HG02642 (cell line): ENCODE measurements around the gene HSBP1L1.
"Not testable (repeated sequence)": the region's sequence is repeated elsewhere in the genome, so short reads cannot be mapped to it uniquely, and the experiment has no call there.

ENCODE experiments used
- ATAC-seq: cut with Tn5 transposase; IDR thresholded peaks from one replicate; pipeline ENCODE4 v1.9.1; 2021; ENCODE audit warnings: mild to moderate bottlenecking; ENCODE audit not compliant: unreplicated experiment, poor library complexity

The HSBP1L1 gene

DNA sequence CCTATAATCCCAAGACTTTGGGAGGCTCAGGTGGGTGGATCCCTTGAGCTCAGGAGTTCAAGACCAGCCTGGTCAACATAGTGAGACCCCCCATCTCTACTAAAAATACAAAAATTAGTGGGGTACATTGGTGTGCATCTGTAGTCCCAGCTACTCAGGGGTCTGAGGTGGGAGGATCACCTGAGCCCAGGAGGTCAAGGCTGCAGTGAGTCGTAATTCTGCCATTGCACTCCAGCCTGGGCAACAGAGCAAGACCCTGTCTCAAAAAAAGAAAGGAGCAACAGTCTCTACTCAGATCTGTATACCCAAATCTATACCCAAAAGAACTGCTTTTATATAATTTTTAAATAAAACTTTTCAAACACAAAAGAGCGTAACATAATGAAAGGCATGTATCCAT lies 5.5 kb upstream of the HSBP1L1 start:
- ATAC-seq, result no peak

DNA sequence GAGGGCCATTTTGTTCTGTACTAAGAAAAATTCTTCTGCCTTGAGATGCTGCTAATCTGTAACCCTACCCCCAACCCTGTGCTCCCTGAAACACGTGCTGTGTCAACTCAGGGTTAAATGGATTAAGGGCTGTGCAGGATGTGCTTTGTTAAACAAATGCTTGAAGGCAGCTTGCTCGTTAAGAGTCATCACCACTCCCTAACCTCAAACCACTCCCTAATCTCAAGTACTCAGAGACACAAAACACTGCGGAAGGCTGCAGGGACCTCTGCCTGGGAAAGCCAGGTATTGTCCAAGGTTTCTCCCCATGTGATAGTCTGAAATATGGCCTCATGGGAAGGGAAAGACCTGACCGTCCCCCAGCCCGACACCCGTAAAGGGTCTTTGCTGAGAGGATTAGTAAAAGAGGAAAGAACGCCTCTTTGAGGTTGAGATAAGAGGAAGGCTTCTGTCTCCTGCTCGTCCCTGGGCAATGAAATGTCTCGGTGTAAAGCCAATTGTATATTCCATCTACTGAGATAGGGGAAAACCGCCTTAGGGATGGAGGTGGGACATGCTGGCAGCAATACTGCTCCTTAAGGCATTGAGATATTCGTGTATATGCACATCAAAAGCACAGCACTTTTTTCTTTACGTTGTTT lies 4.2 kb upstream of the HSBP1L1 start:
- ATAC-seq, result not testable (repeated sequence)

DNA sequence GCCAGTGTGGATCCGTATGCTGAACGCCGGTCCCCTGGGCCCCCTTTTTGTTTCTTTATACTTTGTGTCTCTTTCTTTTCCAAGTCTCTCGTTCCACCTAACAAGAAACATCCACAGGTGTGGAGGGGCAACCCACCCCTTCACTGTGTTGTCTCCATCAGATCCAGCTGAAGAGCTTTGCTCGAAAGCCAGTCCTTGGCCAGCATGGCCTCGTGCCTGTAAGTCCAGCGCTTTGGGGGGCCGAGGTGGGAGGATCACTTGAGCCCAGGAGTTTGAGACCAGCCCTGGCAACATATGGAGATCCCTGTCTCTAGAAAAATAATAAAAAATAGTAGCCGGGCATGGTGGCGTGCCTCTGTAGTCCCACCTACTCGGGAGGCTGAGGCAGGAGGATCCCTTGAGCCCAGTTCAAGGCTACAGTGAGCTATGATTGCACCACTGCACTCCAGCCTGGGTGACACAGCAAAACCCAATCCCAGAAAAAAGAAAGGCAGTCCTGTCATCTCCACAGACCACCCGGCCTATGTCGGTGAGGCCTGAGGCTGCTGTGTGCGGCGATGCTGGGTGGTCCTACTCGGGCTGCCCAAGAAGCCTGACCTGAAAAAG lies 3.4 kb upstream of the HSBP1L1 start:
- no peak for ATAC-seq

DNA sequence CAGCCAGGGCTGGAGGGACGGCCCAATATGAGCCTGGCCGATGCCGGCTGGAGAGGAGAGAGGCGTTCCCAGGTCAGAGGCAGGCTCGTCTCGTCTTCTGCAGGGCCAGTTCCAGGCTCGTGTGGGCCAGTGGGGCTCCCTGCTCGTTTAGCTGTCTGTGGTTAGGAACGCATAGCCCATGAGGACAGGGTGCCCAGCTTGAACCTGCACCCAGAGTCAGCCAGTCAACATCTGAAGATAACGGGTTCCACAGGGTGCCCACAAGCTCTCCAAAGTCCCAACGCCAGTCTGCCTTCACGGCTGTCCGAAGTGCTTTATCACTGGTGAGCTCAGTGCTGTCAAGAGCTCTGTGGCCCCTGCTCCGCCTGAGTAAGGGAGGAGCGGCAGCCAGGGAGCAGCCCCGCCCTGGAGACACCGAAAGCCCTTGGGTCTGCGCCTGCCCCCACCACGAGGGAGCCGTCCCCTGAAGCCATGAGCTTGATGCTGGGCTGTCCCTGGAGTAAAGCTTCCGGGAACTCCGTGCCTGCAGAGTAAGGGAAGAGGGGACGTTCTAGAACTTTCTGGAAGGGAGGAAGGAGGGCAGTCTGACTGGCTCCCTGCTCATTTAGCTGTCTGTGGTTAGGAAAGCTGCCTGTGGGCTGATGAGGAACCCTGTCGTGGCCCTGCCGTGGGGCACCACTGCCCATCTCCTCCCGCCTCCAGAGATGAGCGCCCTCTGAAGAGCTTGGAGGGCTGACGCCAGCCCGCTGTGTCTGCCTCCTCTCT lies 2.7 kb upstream of the HSBP1L1 start:
- no peak for ATAC-seq

DNA sequence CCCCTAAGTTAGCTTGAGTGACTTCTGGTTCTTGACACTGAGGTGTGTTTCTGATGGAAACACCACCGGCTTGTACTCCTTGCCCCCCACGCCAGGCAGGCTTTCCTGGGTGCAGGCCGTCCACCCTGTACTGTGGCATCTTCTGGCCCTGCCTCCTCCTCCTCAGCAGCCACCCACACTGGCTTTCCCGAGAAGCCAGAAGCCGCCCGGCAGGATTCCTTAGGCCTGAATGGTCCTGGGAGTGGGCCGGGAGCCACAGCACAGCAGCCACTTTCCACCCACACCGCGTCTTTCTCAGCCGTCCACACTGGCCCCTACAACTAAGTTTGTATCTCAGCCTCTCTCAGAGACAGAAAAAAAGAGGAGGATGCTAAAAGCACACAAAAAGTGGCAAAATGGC lies 2.1 kb upstream of the HSBP1L1 start:
- no peak for ATAC-seq

DNA sequence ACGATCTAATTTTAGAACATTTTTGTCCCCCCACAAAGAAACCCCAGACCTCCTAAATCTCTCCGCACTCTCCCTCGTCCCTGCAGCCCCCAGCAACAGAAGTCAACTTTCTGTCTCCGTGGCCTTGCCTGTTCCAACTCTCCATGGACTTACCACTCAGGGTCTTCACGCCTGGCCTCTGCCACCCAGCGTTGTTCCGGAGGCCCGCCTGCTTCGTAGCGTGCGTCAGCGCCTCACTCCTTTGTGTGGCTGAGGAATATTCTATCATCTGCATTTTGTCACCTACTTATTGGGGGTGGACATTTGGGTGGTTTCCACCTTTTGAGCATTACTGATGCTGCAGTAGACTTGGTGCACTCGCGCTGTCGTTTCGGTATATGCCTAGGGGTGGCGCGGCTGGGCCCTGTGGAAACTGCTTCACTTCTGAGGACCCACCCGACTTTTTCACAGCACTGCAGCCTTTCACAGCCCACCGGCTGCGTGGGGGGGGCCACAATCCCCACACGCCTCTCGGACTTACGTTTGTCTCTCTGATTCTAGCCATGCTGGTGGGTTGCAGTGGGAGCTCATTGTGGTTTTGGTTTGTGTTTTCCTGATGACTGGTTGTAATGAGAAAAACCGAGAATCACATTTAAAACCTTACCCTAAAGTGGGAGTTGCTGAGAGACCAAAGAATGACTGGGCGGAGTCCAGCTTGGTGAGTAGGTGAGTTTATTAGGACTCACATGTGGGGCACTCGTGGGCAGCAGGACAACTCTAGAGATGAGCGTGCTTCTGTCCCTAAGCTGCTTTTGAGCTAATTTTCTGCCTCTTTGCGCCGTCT lies 1.4 kb upstream of the HSBP1L1 start:
- ATAC-seq, result peak; percentile 59

DNA sequence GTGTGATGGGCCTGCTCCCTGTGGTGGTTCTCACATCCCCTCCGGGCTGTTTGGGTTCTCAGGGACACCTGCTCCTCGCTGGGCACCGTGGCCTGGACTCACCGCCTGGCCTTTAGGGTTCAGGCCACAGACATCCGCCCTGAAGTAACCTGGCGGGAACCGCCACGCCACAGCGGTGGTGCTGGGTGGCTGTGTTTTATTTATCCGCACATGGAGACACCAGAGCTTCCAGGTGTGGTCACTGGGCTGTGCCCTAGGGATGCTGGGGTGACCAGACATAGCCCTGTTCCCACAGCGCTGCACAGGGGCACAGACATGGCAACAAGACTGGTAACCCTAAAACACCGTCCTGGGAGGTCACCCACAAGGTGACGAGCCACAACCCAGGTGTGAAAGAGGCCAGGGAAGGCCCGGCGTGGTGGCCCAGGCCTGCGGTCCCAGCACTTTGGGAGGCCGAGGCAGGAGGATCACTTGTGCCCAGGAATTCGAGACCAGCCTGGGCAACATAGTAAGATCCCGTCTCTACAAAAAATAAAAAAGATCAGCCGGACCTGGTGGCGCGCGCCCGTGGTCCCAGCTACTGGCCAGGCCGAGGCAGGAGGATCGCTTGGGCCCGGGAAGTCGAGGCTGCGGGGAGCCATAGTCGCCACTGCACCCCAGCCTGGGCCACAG lies 649 bp upstream of the HSBP1L1 start:
- ATAC-seq, result no peak

DNA sequence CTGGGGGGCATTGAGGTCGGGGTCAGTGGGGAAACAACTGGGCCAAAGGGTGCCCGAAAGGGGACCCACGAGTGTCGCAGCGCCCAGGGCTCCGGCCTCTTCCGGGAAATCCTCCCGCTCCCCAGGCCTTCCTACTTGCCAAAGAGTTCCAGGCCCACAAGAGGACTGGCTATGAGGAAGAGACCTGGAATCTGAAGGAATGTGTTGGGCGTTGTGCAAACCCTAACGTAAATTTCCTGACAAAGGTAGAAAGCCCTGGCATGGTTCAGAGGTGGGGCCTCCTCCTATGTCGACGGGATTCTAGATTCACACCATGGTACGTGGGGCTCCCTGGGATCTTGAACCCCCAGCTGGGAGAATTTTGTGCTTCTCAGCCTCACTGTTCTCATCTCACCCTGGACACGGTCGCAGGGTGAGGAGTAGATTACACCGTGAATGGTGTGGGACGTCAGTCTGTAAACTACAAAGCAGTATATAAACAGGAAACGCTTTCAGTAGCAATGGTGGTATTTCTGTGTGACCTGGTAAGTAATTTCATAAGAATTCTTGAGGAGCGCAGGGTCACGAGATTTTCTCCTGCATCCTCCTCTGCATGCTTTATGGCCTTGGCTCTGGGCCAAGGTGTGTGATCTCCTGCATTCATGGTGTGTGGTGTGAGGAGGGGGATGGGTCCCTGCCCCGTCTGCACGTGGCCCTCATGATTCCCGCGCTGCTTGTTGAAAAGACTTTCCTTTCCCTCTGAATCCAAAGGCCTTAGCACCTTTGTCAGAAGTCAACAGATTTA lies 868 bp downstream of the HSBP1L1 start:
- ATAC-seq, result no peak

DNA sequence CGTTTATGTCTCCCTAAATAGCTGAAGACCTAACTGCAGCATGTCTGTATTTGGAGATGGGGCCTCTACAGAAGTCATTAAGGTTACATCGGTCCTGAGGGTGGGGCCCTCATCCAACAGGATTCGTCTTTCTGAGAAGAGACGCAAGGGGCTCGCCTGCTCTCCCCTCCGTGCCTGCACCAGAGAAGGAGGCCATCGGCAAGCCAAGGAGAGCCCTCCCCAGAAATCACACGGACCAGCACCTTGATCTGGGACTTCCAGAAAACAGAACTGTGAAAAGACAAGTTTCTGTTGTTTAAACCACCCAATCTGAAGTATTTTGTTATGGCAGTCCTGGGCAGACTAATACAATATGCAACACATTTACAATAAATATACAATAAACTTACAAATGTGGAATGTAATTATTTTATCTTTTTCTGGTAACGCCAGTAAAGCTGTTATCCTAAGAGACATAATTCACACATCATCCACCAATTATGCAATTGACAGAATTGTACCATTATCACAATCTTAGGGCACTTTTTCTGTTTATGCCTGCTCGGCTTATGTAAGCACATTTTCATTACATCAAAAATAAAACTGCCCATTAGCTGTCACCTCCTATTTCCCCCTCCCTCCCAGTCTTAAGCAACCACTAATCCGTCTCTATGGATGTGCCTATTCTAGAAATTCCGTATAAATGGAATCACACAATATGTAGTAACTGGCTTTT lies 6.1 kb downstream of the HSBP1L1 start:
- no peak for ATAC-seq

DNA sequence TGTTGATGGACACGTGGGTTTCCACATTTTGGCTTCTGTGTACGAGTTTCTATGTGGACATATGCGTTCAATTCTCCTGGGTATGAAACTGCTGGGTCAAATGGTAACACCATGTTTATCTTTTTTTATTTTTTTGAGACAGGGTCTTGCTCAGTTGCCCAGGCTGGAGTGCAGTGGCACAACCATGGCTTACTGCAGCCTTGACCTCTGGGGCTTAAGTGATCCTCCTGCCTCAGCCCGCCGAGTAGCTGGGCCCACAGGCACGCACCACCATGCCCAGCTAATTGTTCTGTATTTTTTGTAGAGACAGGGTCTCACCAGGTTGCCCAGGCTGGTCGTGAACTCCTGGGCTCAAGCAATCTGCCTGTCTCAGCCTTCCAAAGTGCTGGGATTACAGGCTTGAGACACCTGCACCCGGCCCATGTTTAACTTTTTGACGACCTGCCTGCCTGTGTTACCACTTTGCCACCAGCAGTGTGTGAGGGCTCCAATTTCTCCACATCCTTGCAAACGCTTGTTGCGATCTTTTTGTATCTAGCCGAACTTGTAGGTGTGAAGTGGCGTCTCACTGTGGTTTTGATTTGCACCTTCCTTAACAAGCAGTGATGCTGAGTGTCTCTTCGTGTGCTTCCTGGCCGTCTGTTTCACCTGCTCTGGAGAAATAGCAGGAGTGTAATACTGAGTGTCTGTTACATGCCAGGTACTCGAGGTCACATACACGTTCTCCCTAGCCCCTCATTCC lies 6.9 kb downstream of the HSBP1L1 start:
- ATAC-seq, result no peak

DNA sequence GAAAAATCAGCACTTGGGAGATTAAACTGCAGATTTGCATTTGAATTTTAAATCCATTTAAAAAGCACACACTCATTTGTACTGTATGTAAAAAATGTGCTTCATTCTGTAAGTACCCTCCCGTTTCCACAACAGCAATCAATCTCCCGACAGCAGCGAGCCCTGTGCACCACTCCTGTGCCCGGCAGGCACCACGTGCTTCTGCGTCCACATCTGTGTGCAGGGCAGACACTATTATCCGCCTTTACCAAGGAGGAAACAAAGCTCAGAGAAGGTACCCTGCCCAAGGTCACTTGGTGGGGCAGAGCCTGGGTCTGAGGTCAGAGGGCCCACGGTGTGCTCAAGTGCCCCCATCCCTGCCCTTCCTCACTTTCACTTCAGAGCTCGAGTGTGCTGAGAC lies 7.5 kb downstream of the HSBP1L1 start:
- ATAC-seq, result no peak

DNA sequence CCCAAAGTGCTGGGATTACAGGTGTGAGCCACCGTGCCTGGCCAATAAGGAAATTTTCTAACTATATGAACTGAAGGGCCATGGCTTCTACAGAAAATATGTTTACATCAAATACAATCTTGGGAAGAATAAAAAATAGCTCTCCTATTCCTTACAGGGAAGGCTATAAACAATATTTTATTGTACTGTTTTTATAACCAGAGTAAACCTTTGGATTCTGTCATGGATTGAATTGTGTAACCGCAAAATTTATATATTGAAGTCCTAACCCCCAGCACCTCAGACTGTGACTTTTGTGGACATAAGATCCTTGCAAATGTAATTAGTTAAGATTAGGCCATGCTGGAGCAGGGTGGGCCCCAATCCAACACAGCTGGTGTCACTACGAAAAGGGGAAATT lies 8.3 kb downstream of the HSBP1L1 start:
- no peak for ATAC-seq

DNA sequence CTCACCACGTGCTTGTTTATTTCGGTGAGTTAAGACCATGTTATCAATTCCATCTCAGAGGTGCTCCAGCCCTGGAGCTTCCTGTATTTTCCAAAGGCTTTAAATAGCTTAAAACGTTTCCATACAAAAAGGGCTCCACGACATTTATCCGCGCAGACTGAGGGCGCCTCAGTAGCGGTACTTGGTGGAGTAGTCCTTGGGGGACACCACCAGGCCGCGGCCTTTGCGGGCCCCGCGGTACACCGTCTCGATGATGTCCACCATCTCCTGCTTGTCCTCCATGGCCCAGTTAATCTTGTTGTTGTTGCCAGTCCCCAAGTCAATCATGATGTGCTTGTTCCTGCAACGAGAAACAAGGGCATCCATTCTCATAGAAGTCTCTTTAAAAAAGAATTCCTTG lies 9.1 kb downstream of the HSBP1L1 start:
- ATAC-seq, result no peak

DNA sequence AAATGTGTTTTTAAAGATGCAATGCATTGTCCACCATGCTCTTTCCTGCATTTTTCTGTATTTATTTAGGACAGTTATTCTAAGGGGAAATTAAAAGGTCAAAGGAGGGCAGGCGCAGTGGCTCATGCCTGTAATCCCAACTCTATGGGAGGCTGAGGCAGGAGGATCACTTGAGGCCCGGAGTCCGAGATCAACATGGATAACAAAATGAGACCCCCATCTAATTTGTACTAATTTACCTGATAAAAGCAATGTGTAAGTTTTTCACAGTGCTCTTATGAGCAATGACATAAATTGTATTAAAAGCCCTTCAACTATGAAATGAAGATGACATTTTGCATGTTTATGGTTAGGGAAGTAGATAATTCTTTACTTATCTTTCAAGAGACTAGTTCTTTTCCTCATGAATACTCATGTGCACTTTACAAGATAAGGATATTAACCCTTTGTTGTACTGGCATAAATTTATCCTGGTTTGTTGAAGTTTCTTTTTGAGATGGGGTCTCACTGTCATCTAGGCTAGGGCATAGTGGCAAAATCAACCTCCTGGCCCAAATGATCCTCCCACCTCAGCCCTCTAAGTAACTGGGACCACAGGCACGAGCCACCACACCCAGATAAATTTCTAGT lies 9.7 kb downstream of the HSBP1L1 start:
- no peak for ATAC-seq

DNA sequence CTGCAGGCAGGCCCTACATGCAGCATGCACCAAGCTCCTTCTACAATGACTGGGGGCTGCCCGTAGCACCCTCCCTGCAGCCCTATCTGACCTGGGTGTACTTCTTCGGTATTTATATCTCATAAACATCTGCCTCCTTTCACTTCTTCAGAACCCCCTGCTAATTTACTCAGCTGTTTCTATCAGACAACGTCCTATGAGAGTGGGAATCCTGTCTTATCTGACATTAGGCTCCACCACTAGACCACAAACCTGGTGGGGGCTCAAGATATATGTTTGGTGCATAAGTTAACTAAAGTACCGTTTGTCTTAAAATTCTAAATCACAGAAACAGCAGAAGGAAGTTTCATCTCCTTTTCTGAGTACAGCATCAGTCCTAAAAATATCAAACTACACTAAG lies 10.6 kb downstream of the HSBP1L1 start:
- ATAC-seq, result no peak

DNA sequence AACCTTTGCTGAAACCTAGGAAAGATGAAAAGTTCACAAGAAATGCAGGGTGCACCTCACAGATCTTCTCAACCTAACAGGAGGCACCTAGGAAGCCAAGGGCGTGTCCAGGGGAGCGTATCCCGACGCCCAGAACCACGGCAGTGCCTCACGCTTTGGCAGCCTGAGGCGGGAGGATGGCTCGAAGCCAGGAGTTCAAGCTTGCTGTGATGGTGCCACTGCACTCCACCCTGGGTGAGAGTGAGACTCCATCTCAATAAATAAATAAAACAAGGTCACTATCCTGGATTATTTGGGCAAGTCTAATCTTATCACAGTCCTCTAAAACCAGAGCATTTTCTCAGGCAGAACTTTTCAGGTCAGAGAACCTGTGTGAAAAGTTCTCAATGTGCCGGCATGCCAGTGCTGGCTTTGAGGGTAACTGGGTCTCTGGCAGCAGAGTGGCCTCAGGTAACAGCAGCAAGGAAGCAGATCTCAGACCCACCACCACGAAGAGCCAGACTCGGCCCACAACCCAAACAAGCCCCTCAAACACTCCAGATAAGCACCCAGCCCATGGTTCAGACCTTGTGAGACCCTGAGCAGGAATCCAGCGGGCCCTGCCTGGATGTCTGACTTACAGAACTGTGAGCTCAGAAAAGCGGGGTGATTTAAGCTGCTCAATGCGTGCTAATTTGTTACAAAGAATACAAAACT lies 11.7 kb downstream of the HSBP1L1 start:
- no peak for ATAC-seq

DNA sequence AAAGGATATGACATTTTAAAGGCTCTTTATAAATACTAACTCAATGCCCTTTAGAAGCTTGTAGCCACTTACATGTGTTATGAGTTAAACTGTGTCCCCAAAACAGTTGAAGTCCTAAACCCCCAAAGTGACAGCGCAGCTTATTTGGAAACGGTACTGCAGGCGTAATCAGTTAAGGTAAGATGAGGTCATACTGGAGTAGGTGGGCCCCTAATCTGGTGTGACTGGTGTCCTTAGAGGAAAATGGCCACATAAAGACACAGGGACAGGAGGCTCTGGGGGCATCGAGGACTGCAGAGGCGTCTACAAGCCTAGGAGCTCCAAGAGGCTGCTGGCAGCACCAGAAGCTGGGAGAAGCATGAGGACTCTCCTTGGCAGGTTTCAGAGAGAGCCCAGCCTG lies 15.4 kb downstream of the HSBP1L1 start:
- no peak for ATAC-seq
